GM04504 (cell line): Measurements from ENCODE around the gene RAB38.

Experiments used
- DNase-seq: peaks from one replicate; pipeline ENCODE4 v3.0.0-alpha.2; 2012; ENCODE audit warnings: low read depth

Gene RAB38

GRCh38 chr11:88103337-88104206 lies 71.7 kb downstream of the RAB38 start:
- DNase-seq: peak; percentile 5

GRCh38 chr11:88102598-88102934 lies 72.7 kb downstream of the RAB38 start:
- DNase-seq: no peak

- DNase-seq: no peak
These were observed 73.2 kb downstream of the RAB38 start for GRCh38 chr11:88101881-88102597.

- DNase-seq: no peak
These were observed 75.1 kb downstream of the RAB38 start for GRCh38 chr11:88100151-88100550.

DNA sequence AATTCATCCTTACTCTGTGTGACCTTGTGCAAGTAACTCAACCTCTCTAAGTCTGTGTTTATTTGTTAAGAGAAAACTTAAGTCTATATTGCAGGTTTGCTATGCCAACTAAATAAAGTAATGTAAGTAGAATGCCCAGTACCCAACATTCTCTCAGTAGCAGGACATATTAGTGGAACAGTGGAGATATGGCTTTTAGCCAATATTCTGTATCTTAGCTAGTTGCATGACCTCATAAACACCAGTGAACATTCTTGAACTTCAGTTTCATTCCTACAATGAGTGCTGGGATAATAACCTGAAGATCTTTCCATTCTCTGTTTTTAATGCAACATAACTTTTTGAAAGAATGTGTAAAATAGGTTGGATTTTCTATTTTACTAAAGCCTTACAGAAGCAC lies 77.0 kb downstream of the RAB38 start:
- DNase-seq: no peak

GRCh38 chr11:88089134-88089533 lies 86.1 kb downstream of the RAB38 start:
- DNase-seq: no peak

DNA sequence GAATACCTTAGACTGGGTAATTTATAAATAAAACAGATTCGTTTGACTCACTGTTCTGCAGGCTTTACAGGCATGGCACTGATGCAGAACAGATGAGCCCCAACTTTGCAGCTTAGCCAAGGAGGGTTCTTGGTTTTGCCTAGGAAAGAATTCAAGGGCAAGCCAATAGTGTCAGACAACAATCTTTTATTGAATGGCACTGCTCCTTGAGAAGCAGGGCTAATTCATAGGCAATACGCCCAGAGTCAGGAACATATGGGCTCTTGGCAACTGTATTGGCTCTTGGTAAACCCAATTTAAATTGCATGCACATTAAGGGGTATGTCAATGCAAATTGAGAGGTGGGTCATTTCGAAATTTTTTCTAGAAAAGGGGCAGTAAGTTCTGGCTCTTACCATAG lies 87.9 kb downstream of the RAB38 start:
- DNase-seq: no peak

- no peak for DNase-seq
These were observed 88.9 kb downstream of the RAB38 start for GRCh38 chr11:88086297-88086696.

DNA sequence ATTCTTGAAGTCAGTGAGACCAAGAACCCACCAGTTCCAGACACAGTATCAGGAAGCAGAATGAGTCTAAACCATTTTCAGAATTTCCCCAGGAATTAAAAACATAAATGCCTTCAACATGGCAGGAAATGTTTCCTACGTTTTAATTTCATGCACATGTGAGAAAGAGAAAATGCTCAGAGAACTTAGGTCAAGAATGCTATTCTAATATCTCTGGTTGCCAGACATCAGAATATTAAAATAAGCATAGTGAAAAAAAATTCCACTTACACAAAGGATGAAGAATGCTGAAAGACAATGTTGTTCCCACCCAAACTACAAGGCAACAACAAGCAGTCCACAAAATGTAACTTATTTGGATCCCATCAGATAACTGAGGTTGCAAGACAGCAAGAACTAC lies 104.8 kb downstream of the RAB38 start:
- DNase-seq: no peak

- no peak for DNase-seq
These were observed 106.2 kb downstream of the RAB38 start for GRCh38 chr11:88068848-88069554.

- no peak for DNase-seq
These were observed 109.2 kb downstream of the RAB38 start for GRCh38 chr11:88066090-88066489.

DNA sequence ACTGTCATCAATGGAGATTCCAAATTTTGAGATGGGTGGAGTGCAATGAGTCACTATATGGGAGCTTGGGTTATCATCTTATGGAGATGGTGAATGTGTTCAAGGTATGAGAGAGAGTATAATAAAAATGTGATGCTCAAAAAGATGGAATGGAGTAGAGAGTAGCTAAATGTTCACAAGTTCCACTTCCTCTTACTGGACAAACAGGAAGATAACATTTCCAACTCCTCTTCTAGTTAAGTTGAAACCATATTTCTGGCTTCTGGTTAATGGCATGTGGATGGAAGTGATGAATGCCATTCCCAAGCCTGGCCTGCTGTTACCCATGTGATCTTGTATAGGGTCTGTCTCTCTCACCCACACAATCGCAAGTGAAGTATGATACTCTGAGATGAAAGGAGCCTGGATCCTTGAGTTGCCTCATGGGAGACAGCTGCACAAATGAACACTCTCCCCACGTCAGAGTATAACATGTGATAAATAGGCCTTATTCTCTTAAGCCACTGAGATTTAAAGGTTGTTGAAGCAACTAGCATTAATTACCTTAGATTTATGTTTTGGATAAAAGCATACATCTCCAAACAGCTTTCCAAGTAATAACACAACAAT lies 111.0 kb downstream of the RAB38 start:
- no peak for DNase-seq
